ENCODE data around the gene SPDYE6.
"Not testable (repeated sequence)": the region's sequence is repeated elsewhere in the genome, so short reads cannot be mapped to it uniquely, and the experiment has no call there.

DNA sequence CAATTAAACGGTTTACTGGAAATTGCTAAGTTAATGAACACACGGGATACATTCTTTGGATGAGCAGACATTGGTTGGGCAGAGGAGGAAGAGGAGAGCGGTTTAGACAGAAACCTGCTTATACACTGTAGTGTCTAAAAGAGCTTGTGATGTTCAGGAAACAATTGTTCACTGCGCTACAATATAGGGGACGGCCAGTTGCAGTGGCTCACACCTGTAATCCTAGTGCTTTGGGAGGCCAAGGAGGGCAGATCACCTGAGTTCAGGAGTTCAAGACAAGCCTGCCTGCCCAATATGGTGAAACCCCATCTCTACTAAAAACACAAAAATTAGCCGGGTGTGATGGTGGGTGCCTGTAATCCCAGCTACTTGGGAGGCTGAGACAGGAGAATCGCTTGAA, 20.7 kb downstream of the SPDYE6 start:
- TF ChIP-seq BRCA1 (IDR thresholded peaks at IDR 0.05; ENCODE audit: low read depth, low read length); CBFB (IDR thresholded peaks at IDR 0.05; ENCODE audit: low read depth); RAD51 (IDR thresholded peaks at IDR 0.05); SMC3 (IDR thresholded peaks at IDR 0.05; ENCODE audit: borderline replicate concordance, low read length); SIN3A (IDR thresholded peaks at IDR 0.05; ENCODE audit: low read depth, low read length); YY1 (IDR thresholded peaks at IDR 0.05; ENCODE audit: low read depth, low read length); YBX1 (IDR thresholded peaks at IDR 0.05); CREB1 (IDR thresholded peaks at IDR 0.05; ENCODE audit: low read depth); POLR2A (IDR thresholded peaks at IDR 0.05; ENCODE audit: low read depth, low read length); RFX5 (IDR thresholded peaks at IDR 0.05; ENCODE audit: low read depth, low read length): not testable (repeated sequence)
- TF ChIP-seq, protein P1, sequence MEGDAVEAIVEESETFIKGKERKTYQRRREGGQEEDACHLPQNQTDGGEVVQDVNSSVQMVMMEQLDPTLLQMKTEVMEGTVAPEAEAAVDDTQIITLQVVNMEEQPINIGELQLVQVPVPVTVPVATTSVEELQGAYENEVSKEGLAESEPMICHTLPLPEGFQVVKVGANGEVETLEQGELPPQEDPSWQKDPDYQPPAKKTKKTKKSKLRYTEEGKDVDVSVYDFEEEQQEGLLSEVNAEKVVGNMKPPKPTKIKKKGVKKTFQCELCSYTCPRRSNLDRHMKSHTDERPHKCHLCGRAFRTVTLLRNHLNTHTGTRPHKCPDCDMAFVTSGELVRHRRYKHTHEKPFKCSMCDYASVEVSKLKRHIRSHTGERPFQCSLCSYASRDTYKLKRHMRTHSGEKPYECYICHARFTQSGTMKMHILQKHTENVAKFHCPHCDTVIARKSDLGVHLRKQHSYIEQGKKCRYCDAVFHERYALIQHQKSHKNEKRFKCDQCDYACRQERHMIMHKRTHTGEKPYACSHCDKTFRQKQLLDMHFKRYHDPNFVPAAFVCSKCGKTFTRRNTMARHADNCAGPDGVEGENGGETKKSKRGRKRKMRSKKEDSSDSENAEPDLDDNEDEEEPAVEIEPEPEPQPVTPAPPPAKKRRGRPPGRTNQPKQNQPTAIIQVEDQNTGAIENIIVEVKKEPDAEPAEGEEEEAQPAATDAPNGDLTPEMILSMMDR (IDR thresholded peaks at IDR 0.05 in 2 of 3, conservative IDR thresholded peaks at IDR 0.05 in 1 of 3; ENCODE audit: control insufficient read depth in 2 of 3, extremely low read depth in 1 of 3, insufficient read depth in 1 of 3, low read depth in 3 of 3, low read length in 3 of 3) = not testable (repeated sequence)
- TF ChIP-seq, protein P2, sequence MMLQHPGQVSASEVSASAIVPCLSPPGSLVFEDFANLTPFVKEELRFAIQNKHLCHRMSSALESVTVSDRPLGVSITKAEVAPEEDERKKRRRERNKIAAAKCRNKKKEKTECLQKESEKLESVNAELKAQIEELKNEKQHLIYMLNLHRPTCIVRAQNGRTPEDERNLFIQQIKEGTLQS (IDR thresholded peaks at IDR 0.05; ENCODE audit: borderline replicate concordance, extremely low read depth, low read depth, low read length) = not testable (repeated sequence)

Data from GM12878 (cell line).